SK-N-SH (cell line): ENCODE results near the gene ORC3. TPM values are rescaled to one million over a fixed set of nuclear protein-coding genes. Genes with fewer than 3 reads are reported as not detected.

Experiments used
- GABPA ChIP-seq: IDR thresholded peaks from 2 replicates; pipeline ENCODE4 v1.4.0; 2012; ENCODE audit warnings: low read depth, mild to moderate bottlenecking
- polyA plus RNA-seq, 3 experiments: library from polyadenylated mRNA; depleted of rRNA; stranded (reverse); fragments of >200 nt; gene quantifications; 2 replicates each; pipeline ENCODE4 v1.2.3, GENCODE V29; 2012

Gene ORC3
- polyA plus RNA-seq, 1 of the 3 experiments (the other 2 are of a cell fraction) = 13.3 TPM

- no peak for TF ChIP-seq GABPA
Observed at GRCh38 chr6:87714093-87714842, 124.3 kb downstream of the ORC3 start (continued).

Other genes starting within 250 kb of the ORC3 start
- 0.49 and 0.54 TPM in 2 replicates for gene C6orf163, start 245.3 kb upstream of the ORC3 start, polyA plus RNA-seq (2012; rRNA removed)
- 0.46 and 0.78 TPM in 2 replicates for gene CFAP206, start 182.2 kb upstream of the ORC3 start, polyA plus RNA-seq (2012; rRNA removed)
- 9.2 and 13.9 TPM in 2 replicates for gene SLC35A1, start 117.2 kb upstream of the ORC3 start, polyA plus RNA-seq (2012; rRNA removed)
- 7.9 and 11.4 TPM in 2 replicates for gene RARS2, start 148 bp upstream of the ORC3 start, polyA plus RNA-seq (2012; rRNA removed)
- gene AKIRIN2, start 112.1 kb downstream of the ORC3 start, polyA plus RNA-seq (2012; rRNA removed) = 12.3 and 19.0 TPM in 2 replicates